Measurements from ENCODE around the gene PHACTR2.

GRCh38 chr6:143731789-143732188 lies 54.0 kb downstream of the PHACTR2 start:
- TF ChIP-seq, protein P1, sequence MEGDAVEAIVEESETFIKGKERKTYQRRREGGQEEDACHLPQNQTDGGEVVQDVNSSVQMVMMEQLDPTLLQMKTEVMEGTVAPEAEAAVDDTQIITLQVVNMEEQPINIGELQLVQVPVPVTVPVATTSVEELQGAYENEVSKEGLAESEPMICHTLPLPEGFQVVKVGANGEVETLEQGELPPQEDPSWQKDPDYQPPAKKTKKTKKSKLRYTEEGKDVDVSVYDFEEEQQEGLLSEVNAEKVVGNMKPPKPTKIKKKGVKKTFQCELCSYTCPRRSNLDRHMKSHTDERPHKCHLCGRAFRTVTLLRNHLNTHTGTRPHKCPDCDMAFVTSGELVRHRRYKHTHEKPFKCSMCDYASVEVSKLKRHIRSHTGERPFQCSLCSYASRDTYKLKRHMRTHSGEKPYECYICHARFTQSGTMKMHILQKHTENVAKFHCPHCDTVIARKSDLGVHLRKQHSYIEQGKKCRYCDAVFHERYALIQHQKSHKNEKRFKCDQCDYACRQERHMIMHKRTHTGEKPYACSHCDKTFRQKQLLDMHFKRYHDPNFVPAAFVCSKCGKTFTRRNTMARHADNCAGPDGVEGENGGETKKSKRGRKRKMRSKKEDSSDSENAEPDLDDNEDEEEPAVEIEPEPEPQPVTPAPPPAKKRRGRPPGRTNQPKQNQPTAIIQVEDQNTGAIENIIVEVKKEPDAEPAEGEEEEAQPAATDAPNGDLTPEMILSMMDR (IDR thresholded peaks at IDR 0.05; ENCODE audit: borderline replicate concordance, extremely low read depth, low read length, poor library complexity, severe bottlenecking), result no peak
- no peak for TF ChIP-seq EZH2 (IDR thresholded peaks at IDR 0.05; ENCODE audit: borderline replicate concordance, low read depth, low read length, severe bottlenecking)
